WTC11 (cell line): Measurements from ENCODE around the gene CLEC16A. TPM values are rescaled to one million over a fixed set of nuclear protein-coding genes. Genes with fewer than 3 reads are reported as not detected.

Source experiments
- ATAC-seq: fragments of 200-7000 bp; cut with Tn5 transposase; 2 replicates; pipeline ENCODE4 v1.10.0; 2021; ENCODE audit warnings: mild to moderate bottlenecking, moderate library complexity
- CTCF ChIA-PET: fragments of 300-600 bp; sonication (Branson Sonifier 250); formaldehyde crosslinking; loops from one replicate; lab custom pipeline; 2021; ENCODE audit warnings: antibody characterized with exemption; lab: Charles Lee
- POLR2A ChIA-PET: fragments of 350-600 bp; sonication (Branson Sonifier 250); formaldehyde crosslinking; loops from one replicate; lab custom pipeline; 2021; ENCODE audit warnings: antibody characterized with exemption; lab: Charles Lee
- DNase-seq: peaks from one replicate; pipeline ENCODE4 v3.0.0; 2021; ENCODE audit warnings: low spot score
- H3K27ac Mint-ChIP-seq: 2 replicates; pipeline ENCODE4 v1.8.0; 2021; ENCODE audit warnings: mixed read lengths
- H3K27me3 Mint-ChIP-seq: 2 replicates; pipeline ENCODE4 v1.8.0; 2021; ENCODE audit warnings: low read depth, mild to moderate bottlenecking, moderate library complexity, mixed read lengths
- H3K36me3 Mint-ChIP-seq: 2 replicates; pipeline ENCODE4 v1.8.0; 2021; ENCODE audit warnings: mixed read lengths
- H3K4me1 Mint-ChIP-seq: 2 replicates; pipeline ENCODE4 v1.8.0; 2022; ENCODE audit warnings: mixed read lengths
- H3K4me3 Mint-ChIP-seq: 2 replicates; pipeline ENCODE4 v1.8.0; 2021; ENCODE audit warnings: mild to moderate bottlenecking, moderate library complexity, mixed read lengths
- H3K9me3 Mint-ChIP-seq: 2 replicates; pipeline ENCODE4 v1.8.0; 2021; ENCODE audit warnings: mixed read lengths
- ELF4 ChIP-seq: sonication (generic); formaldehyde crosslinking; IDR thresholded peaks from 2 replicates; pipeline ENCODE4 v1.8.1; 2022; ENCODE audit warnings: low read depth, mild to moderate bottlenecking, moderate library complexity, missing genetic modification reagents
- EMX1 ChIP-seq: fragments of 250-450 bp; sonication (Bioruptor Pico); IDR thresholded peaks from 2 replicates; pipeline ENCODE4 v1.8.0; 2021; ENCODE audit warnings: mild to moderate bottlenecking
- FOXK1 ChIP-seq: sonication (generic); formaldehyde crosslinking; IDR thresholded peaks from 2 replicates; pipeline ENCODE4 v1.8.0; 2022; ENCODE audit warnings: mild to moderate bottlenecking, moderate library complexity, missing genetic modification reagents
- GABPB1 ChIP-seq: sonication (generic); formaldehyde crosslinking; IDR thresholded peaks from 2 replicates; pipeline ENCODE4 v1.8.1; 2023; ENCODE audit warnings: mild to moderate bottlenecking, missing genetic modification reagents
- IRF2 ChIP-seq: sonication (generic); formaldehyde crosslinking; IDR thresholded peaks from 2 replicates; pipeline ENCODE4 v1.8.0; 2022; ENCODE audit warnings: low read depth, missing genetic modification reagents, borderline replicate concordance
- JAZF1 ChIP-seq: fragments of 250-450 bp; sonication (Bioruptor Pico); IDR thresholded peaks from 2 replicates; pipeline ENCODE4 v1.9.0; 2021; ENCODE audit warnings: moderate library complexity, mild to moderate bottlenecking, inconsistent platforms
- KAT7 ChIP-seq: sonication (generic); formaldehyde crosslinking; IDR thresholded peaks from 2 replicates; pipeline ENCODE4 v1.8.1; 2023; ENCODE audit warnings: missing genetic modification reagents, mild to moderate bottlenecking, borderline replicate concordance
- NFE2L1 ChIP-seq: sonication (generic); formaldehyde crosslinking; IDR thresholded peaks from 2 replicates; pipeline ENCODE4 v1.8.1; 2023; ENCODE audit warnings: missing genetic modification reagents
- NR3C1 ChIP-seq: sonication (generic); formaldehyde crosslinking; conservative IDR thresholded peaks from 2 replicates; pipeline ENCODE4 v1.8.1; 2023; ENCODE audit warnings: low read depth, mild to moderate bottlenecking, missing genetic modification reagents
- TCF7 ChIP-seq: sonication (generic); formaldehyde crosslinking; IDR thresholded peaks from 2 replicates; pipeline ENCODE4 v1.8.0; 2022; ENCODE audit warnings: mild to moderate bottlenecking, low read depth, missing genetic modification reagents, moderate library complexity
- TP53 ChIP-seq: sonication (generic); formaldehyde crosslinking; IDR thresholded peaks from 2 replicates; pipeline ENCODE4 v1.8.1; 2023; ENCODE audit warnings: mild to moderate bottlenecking, missing genetic modification reagents
- ZBTB21 ChIP-seq: sonication (generic); formaldehyde crosslinking; IDR thresholded peaks from 2 replicates; pipeline ENCODE4 v1.8.1; 2023; ENCODE audit warnings: mild to moderate bottlenecking, missing genetic modification reagents, borderline replicate concordance
- total RNA-seq: library from RNA; stranded (reverse); gene quantifications from 3 replicates; pipeline ENCODE4 v1.2.3, GENCODE V29; 2021
- TF ChIP-seq, protein P1 (sequence below): sonication (generic); formaldehyde crosslinking; IDR thresholded peaks from 2 replicates; pipeline ENCODE4 v1.8.0; 2022; ENCODE audit warnings: mild to moderate bottlenecking, missing genetic modification reagents
- TF ChIP-seq, protein P2 (sequence below): sonication (generic); formaldehyde crosslinking; IDR thresholded peaks from 2 replicates; pipeline ENCODE4 v1.8.1; 2023; ENCODE audit warnings: mild to moderate bottlenecking, missing genetic modification reagents, borderline replicate concordance
- TF ChIP-seq, protein P3 (sequence below): sonication (generic); formaldehyde crosslinking; IDR thresholded peaks from 2 replicates; pipeline ENCODE4 v1.8.1; 2023; ENCODE audit warnings: mild to moderate bottlenecking, missing genetic modification reagents, moderate library complexity
- TF ChIP-seq, protein P4 (sequence below): sonication (generic); formaldehyde crosslinking; IDR thresholded peaks from 2 replicates; pipeline ENCODE4 v1.8.0; 2022; ENCODE audit warnings: mild to moderate bottlenecking, missing genetic modification reagents
- TF ChIP-seq, protein P5 (sequence below): fragments of 250-450 bp; sonication (Bioruptor Pico); IDR thresholded peaks from 2 replicates; pipeline ENCODE4 v2.1.2; 2022; ENCODE audit warnings: mild to moderate bottlenecking, moderate library complexity
- TF ChIP-seq, protein P6 (sequence below): sonication (generic); formaldehyde crosslinking; IDR thresholded peaks from 2 replicates; pipeline ENCODE4 v1.8.1; 2023; ENCODE audit warnings: mild to moderate bottlenecking, missing genetic modification reagents
- TF ChIP-seq, protein P7 (sequence below): sonication (generic); formaldehyde crosslinking; IDR thresholded peaks from 2 replicates; pipeline ENCODE4 v1.8.0; 2022; ENCODE audit warnings: mild to moderate bottlenecking, missing genetic modification reagents

CLEC16A gene
- total RNA-seq, 1 experiment from 2014 or later: 14.4 TPM

DNA sequence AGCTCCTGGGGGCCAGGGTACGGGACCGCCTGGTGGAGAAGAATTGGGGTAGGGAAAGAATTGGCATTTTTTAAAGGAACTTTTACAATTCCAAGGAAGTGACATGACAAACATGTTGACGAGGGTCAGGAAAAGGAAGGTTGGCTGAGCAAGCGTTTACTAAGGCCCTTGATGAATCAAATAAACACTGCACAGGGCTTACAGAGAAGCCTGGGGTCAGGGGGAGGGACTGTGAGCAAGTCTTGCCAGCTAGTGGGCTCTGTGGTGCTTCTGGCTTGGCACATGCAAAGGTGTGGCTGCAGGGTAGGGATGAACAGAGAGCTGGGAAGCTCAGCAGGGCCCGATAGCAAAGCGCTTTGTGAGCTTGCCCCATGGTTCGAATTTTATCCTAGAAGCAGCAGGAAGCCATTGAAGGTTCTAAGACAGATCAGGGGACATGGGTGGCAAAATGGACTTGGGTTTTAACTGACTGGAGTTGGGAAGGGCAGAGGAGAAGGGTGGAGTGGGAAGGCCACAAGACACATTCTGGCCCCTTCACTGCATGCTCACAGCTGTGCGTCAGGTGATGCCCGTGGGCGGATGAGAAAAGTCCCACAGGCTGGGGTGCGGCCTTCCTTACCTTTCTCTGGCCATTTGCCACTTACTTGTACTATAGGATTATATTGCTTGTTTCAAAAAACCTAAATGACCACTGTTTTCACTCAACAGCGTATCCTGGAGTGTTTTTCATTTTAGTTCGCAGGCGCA is 193.8 kb downstream of the CLEC16A start:
- ATAC-seq (no peak), DNase-seq (no peak)
- Mint-ChIP-seq H3K27ac (peak overlapping the region; percentile 82), H3K9me3 (no peaks in the 10 kb centered on the region), H3K27me3 (no peaks in the 10 kb centered on the region), H3K4me3 (no peak overlapping the region), H3K36me3 (no peaks in the 10 kb centered on the region), H3K4me1 (peaks cover 33% of the 10 kb centered on the region)
- TF ChIP-seq KAT7 (CRISPR knock-in tag) (no peak), EMX1 (CRISPR knock-in tag) (no peak), FOXK1 (no peak), NR3C1 (CRISPR knock-in tag) (no peak), IRF2 (CRISPR knock-in tag) (no peak), NFE2L1 (no peak)
- TF ChIP-seq, protein P1, sequence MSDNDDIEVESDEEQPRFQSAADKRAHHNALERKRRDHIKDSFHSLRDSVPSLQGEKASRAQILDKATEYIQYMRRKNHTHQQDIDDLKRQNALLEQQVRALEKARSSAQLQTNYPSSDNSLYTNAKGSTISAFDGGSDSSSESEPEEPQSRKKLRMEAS (CRISPR knock-in tag): no peak
- TF ChIP-seq, protein P2, sequence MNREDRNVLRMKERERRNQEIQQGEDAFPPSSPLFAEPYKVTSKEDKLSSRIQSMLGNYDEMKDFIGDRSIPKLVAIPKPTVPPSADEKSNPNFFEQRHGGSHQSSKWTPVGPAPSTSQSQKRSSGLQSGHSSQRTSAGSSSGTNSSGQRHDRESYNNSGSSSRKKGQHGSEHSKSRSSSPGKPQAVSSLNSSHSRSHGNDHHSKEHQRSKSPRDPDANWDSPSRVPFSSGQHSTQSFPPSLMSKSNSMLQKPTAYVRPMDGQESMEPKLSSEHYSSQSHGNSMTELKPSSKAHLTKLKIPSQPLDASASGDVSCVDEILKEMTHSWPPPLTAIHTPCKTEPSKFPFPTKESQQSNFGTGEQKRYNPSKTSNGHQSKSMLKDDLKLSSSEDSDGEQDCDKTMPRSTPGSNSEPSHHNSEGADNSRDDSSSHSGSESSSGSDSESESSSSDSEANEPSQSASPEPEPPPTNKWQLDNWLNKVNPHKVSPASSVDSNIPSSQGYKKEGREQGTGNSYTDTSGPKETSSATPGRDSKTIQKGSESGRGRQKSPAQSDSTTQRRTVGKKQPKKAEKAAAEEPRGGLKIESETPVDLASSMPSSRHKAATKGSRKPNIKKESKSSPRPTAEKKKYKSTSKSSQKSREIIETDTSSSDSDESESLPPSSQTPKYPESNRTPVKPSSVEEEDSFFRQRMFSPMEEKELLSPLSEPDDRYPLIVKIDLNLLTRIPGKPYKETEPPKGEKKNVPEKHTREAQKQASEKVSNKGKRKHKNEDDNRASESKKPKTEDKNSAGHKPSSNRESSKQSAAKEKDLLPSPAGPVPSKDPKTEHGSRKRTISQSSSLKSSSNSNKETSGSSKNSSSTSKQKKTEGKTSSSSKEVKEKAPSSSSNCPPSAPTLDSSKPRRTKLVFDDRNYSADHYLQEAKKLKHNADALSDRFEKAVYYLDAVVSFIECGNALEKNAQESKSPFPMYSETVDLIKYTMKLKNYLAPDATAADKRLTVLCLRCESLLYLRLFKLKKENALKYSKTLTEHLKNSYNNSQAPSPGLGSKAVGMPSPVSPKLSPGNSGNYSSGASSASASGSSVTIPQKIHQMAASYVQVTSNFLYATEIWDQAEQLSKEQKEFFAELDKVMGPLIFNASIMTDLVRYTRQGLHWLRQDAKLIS (CRISPR knock-in tag): no peak
- TF ChIP-seq, protein P3, sequence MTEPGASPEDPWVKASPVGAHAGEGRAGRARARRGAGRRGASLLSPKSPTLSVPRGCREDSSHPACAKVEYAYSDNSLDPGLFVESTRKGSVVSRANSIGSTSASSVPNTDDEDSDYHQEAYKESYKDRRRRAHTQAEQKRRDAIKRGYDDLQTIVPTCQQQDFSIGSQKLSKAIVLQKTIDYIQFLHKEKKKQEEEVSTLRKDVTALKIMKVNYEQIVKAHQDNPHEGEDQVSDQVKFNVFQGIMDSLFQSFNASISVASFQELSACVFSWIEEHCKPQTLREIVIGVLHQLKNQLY (CRISPR knock-in tag): no peak
- ChIA-PET POLR2A (interaction anchor here (1.2 to 1.4 kb wide), 2 partner anchors 11 to 118 kb away, joined by 3 read pairs; partner anchors contain the start of gene SOCS1), CTCF (interaction anchor here (0.6 to 1.2 kb wide), 3 partner anchors 95 to 249 kb away, joined by 3 to 4 read pairs (median 3); no protein-coding TSS in a partner anchor)

DNA sequence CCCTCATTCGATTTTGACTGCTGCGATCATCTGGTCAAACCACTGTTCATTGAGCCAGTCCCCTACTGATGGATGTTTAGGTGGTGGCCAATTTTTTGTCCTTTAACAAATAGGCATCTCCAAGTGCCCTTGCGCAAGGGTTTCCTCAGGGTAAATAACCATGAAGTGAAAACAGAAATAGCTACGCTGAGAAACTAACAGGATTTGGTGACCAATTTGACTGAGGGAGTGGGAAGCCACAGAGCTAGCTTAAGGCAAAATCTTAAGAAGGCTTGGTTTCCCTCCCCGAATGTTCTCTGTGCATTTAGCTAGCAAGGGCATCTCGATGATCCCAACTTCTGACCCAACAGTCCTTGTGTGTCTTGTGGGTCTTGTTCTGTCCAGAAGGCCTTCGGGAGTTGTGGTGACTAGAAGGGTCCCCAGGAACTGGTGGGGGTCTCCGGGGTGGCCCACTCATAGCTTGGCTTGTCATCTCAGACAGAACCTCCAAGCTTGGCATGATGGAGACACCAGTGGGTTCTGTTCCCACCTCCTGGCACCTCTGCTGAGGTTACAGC is 194.5 kb downstream of the CLEC16A start:
- H3K4me1 Mint-ChIP-seq: peaks cover 27% of the 10 kb centered on the region
- no peak overlapping the region for H3K27ac Mint-ChIP-seq
- DNase-seq (no peak), ATAC-seq (no peak)
- no peaks in the 10 kb centered on the region for H3K36me3 Mint-ChIP-seq
- no peaks in the 10 kb centered on the region for H3K9me3 Mint-ChIP-seq
- no peak overlapping the region for H3K4me3 Mint-ChIP-seq
- CTCF ChIA-PET: interaction anchor here (0.8 to 1.2 kb wide), 3 partner anchors 233 to 248 kb away, joined by 3 to 5 read pairs (median 4); no protein-coding TSS in a partner anchor
- no peaks in the 10 kb centered on the region for H3K27me3 Mint-ChIP-seq
- TF ChIP-seq ELF4 (CRISPR knock-in tag) (no peak), ZBTB21 (CRISPR knock-in tag) (no peak), TCF7 (no peak), TP53 (no peak), JAZF1 (CRISPR knock-in tag) (no peak), GABPB1 (no peak)
- TF ChIP-seq, protein P4, sequence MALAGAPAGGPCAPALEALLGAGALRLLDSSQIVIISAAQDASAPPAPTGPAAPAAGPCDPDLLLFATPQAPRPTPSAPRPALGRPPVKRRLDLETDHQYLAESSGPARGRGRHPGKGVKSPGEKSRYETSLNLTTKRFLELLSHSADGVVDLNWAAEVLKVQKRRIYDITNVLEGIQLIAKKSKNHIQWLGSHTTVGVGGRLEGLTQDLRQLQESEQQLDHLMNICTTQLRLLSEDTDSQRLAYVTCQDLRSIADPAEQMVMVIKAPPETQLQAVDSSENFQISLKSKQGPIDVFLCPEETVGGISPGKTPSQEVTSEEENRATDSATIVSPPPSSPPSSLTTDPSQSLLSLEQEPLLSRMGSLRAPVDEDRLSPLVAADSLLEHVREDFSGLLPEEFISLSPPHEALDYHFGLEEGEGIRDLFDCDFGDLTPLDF (CRISPR knock-in tag): no peak
- TF ChIP-seq, protein P5, sequence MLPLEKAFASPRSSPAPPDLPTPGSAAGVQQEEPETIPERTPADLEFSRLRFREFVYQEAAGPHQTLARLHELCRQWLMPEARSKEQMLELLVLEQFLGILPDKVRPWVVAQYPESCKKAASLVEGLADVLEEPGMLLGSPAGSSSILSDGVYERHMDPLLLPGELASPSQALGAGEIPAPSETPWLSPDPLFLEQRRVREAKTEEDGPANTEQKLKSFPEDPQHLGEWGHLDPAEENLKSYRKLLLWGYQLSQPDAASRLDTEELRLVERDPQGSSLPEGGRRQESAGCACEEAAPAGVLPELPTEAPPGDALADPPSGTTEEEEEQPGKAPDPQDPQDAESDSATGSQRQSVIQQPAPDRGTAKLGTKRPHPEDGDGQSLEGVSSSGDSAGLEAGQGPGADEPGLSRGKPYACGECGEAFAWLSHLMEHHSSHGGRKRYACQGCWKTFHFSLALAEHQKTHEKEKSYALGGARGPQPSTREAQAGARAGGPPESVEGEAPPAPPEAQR (CRISPR knock-in tag): no peak
- TF ChIP-seq, protein P6, sequence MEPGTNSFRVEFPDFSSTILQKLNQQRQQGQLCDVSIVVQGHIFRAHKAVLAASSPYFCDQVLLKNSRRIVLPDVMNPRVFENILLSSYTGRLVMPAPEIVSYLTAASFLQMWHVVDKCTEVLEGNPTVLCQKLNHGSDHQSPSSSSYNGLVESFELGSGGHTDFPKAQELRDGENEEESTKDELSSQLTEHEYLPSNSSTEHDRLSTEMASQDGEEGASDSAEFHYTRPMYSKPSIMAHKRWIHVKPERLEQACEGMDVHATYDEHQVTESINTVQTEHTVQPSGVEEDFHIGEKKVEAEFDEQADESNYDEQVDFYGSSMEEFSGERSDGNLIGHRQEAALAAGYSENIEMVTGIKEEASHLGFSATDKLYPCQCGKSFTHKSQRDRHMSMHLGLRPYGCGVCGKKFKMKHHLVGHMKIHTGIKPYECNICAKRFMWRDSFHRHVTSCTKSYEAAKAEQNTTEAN: no peak
- TF ChIP-seq, protein P7, sequence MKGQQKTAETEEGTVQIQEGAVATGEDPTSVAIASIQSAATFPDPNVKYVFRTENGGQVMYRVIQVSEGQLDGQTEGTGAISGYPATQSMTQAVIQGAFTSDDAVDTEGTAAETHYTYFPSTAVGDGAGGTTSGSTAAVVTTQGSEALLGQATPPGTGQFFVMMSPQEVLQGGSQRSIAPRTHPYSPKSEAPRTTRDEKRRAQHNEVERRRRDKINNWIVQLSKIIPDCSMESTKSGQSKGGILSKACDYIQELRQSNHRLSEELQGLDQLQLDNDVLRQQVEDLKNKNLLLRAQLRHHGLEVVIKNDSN (CRISPR knock-in tag): no peak
- POLR2A ChIA-PET: interaction anchor here (1.2 to 1.4 kb wide), 2 partner anchors 10 to 117 kb away, joined by 3 read pairs; partner anchors contain the start of gene SOCS1
